Liver (tissue), 3 donors: Measurements from ENCODE around the gene MED25.

Experiments used
- EGR1 ChIP-seq, 2 donors: IDR thresholded peaks; 2 replicates each; pipeline ENCODE4 v1.6.1; 2016 to 2018; ENCODE audit warnings: antibody characterized with exemption in 2 of 2, low read depth in 2 of 2
- FOXA1 ChIP-seq: IDR thresholded peaks from 2 replicates; pipeline ENCODE4 v1.6.1; 2016; ENCODE audit warnings: antibody characterized with exemption
- GABPA ChIP-seq, 2 donors: IDR thresholded peaks in 1 of 2; conservative IDR thresholded peaks in 1 of 2; 2 replicates each; pipeline ENCODE4 v1.6.1; 2016; ENCODE audit warnings: antibody characterized with exemption in 2 of 2, mild to moderate bottlenecking in 1 of 2, moderate library complexity in 1 of 2
- HNF4A ChIP-seq, 2 donors: conservative IDR thresholded peaks; 2 replicates each; pipeline ENCODE4 v1.6.1; 2016; ENCODE audit warnings: antibody characterized with exemption in 2 of 2, mild to moderate bottlenecking in 2 of 2
- HNF4G ChIP-seq: IDR thresholded peaks from 2 replicates; pipeline ENCODE4 v1.6.1; 2016; ENCODE audit warnings: antibody characterized with exemption
- JUND ChIP-seq, 2 donors: IDR thresholded peaks; 2 replicates each; pipeline ENCODE4 v1.6.1; 2016; ENCODE audit warnings: antibody characterized with exemption in 2 of 2
- RXRA ChIP-seq, 2 donors: IDR thresholded peaks; 2 replicates each; pipeline ENCODE4 v1.6.1; 2017 to 2018; ENCODE audit warnings: antibody characterized with exemption in 2 of 2, mild to moderate bottlenecking in 1 of 2
- TAF1 ChIP-seq: conservative IDR thresholded peaks from 2 replicates; pipeline ENCODE4 v1.6.1; 2016; ENCODE audit warnings: antibody characterized with exemption, mild to moderate bottlenecking
- YY1 ChIP-seq: IDR thresholded peaks from 2 replicates; pipeline ENCODE4 v1.6.1; 2016; ENCODE audit warnings: antibody characterized with exemption, mild to moderate bottlenecking
- TF ChIP-seq, protein P1 (sequence below): IDR thresholded peaks from 2 replicates; pipeline ENCODE4 v1.6.1; 2016; ENCODE audit warnings: antibody characterized with exemption
- TF ChIP-seq, protein P2 (sequence below): fragments of 150-350 bp; IDR thresholded peaks from 2 replicates; pipeline ENCODE4 v1.5.1; 2017; ENCODE audit warnings: improper control_type of control experiment, low read depth, low read length; ENCODE audit not compliant: missing input control
- TF ChIP-seq, protein P3 (sequence below): IDR thresholded peaks from 2 replicates; pipeline ENCODE4 v1.6.1; 2016; ENCODE audit warnings: antibody characterized with exemption
- TF ChIP-seq, protein P4 (sequence below): IDR thresholded peaks from 2 replicates; pipeline ENCODE4 v1.6.1; 2016; ENCODE audit warnings: antibody characterized with exemption, mild to moderate bottlenecking
- TF ChIP-seq, protein P5 (sequence below): IDR thresholded peaks from 2 replicates; pipeline ENCODE4 v1.6.1; 2016; ENCODE audit warnings: antibody characterized with exemption
- donor health status: healthy.
- donor health status: healthy.

GRCh38 chr19:49847731-49848696 lies 29.9 kb downstream of the MED25 start:
- TF ChIP-seq YY1: no peak
- TF ChIP-seq, protein P1, sequence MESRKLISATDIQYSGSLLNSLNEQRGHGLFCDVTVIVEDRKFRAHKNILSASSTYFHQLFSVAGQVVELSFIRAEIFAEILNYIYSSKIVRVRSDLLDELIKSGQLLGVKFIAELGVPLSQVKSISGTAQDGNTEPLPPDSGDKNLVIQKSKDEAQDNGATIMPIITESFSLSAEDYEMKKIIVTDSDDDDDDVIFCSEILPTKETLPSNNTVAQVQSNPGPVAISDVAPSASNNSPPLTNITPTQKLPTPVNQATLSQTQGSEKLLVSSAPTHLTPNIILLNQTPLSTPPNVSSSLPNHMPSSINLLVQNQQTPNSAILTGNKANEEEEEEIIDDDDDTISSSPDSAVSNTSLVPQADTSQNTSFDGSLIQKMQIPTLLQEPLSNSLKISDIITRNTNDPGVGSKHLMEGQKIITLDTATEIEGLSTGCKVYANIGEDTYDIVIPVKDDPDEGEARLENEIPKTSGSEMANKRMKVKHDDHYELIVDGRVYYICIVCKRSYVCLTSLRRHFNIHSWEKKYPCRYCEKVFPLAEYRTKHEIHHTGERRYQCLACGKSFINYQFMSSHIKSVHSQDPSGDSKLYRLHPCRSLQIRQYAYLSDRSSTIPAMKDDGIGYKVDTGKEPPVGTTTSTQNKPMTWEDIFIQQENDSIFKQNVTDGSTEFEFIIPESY: no peak
- TF ChIP-seq, protein P2, sequence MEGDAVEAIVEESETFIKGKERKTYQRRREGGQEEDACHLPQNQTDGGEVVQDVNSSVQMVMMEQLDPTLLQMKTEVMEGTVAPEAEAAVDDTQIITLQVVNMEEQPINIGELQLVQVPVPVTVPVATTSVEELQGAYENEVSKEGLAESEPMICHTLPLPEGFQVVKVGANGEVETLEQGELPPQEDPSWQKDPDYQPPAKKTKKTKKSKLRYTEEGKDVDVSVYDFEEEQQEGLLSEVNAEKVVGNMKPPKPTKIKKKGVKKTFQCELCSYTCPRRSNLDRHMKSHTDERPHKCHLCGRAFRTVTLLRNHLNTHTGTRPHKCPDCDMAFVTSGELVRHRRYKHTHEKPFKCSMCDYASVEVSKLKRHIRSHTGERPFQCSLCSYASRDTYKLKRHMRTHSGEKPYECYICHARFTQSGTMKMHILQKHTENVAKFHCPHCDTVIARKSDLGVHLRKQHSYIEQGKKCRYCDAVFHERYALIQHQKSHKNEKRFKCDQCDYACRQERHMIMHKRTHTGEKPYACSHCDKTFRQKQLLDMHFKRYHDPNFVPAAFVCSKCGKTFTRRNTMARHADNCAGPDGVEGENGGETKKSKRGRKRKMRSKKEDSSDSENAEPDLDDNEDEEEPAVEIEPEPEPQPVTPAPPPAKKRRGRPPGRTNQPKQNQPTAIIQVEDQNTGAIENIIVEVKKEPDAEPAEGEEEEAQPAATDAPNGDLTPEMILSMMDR: no peak
- no peak for TF ChIP-seq HNF4G
- no peak for TF ChIP-seq HNF4A (conservative IDR thresholded peaks at IDR 0.05)
- no peak for TF ChIP-seq TAF1
- no peak for TF ChIP-seq JUND (IDR thresholded peaks at IDR 0.05)
- no peak for TF ChIP-seq GABPA (IDR thresholded peaks at IDR 0.05 in 1 of 2, conservative IDR thresholded peaks at IDR 0.05 in 1 of 2)
- TF ChIP-seq, protein P3, sequence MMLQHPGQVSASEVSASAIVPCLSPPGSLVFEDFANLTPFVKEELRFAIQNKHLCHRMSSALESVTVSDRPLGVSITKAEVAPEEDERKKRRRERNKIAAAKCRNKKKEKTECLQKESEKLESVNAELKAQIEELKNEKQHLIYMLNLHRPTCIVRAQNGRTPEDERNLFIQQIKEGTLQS: no peak
- TF ChIP-seq, protein P4, sequence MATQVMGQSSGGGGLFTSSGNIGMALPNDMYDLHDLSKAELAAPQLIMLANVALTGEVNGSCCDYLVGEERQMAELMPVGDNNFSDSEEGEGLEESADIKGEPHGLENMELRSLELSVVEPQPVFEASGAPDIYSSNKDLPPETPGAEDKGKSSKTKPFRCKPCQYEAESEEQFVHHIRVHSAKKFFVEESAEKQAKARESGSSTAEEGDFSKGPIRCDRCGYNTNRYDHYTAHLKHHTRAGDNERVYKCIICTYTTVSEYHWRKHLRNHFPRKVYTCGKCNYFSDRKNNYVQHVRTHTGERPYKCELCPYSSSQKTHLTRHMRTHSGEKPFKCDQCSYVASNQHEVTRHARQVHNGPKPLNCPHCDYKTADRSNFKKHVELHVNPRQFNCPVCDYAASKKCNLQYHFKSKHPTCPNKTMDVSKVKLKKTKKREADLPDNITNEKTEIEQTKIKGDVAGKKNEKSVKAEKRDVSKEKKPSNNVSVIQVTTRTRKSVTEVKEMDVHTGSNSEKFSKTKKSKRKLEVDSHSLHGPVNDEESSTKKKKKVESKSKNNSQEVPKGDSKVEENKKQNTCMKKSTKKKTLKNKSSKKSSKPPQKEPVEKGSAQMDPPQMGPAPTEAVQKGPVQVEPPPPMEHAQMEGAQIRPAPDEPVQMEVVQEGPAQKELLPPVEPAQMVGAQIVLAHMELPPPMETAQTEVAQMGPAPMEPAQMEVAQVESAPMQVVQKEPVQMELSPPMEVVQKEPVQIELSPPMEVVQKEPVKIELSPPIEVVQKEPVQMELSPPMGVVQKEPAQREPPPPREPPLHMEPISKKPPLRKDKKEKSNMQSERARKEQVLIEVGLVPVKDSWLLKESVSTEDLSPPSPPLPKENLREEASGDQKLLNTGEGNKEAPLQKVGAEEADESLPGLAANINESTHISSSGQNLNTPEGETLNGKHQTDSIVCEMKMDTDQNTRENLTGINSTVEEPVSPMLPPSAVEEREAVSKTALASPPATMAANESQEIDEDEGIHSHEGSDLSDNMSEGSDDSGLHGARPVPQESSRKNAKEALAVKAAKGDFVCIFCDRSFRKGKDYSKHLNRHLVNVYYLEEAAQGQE: no peak
- no peak for TF ChIP-seq FOXA1
- no peak for TF ChIP-seq RXRA (IDR thresholded peaks at IDR 0.05)
- TF ChIP-seq, protein P5, sequence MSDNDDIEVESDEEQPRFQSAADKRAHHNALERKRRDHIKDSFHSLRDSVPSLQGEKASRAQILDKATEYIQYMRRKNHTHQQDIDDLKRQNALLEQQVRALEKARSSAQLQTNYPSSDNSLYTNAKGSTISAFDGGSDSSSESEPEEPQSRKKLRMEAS: no peak
- no peak for TF ChIP-seq EGR1 (IDR thresholded peaks at IDR 0.05; ENCODE audit: low read depth in 2 of 2)
